Endothelial cell of umbilical vein (primary cell): Measurements from ENCODE around the gene ARHGEF12. TPM values are rescaled to one million over a fixed set of nuclear protein-coding genes. Genes with fewer than 3 reads are reported as not detected.

Source experiments
- BruUV-seq: library from RNA; stranded (reverse); fragments of 400-500 nt; replicated peaks from 2 replicates; lab custom pipeline; 2021; lab: Mats Ljungman, UMichigan
- CTCF ChIA-PET: fragments of 300-600, 350-600 bp; sonication (Branson Sonifier 250); formaldehyde crosslinking; loops from one replicate; lab custom pipeline; 2021; ENCODE audit warnings: antibody characterized with exemption, inconsistent platforms; lab: Charles Lee
- POLR2A ChIA-PET: fragments of 300-600, 350-600 bp; sonication (Branson Sonifier 250); formaldehyde crosslinking; loops from one replicate; lab custom pipeline; 2021; ENCODE audit warnings: antibody characterized with exemption, inconsistent platforms; lab: Charles Lee
- DNase-seq: peaks from one replicate; pipeline ENCODE4 v3.0.0-alpha.2; 2011; ENCODE audit warnings: low read depth, low spot score
- FAIRE-seq: peaks from 2 replicates; lab custom pipeline; 2011; peaks lifted over from hg19 to GRCh38; lab: Jason Lieb, UNC
- H2AFZ ChIP-seq: 2 replicates; pipeline ENCODE4 v1.6.0; 2012; ENCODE audit warnings: low read depth, low read length, control low read depth, inconsistent platforms
- H3K27ac ChIP-seq: 2 replicates; pipeline ENCODE4 v1.5.1; 2011; ENCODE audit warnings: low read depth, mild to moderate bottlenecking, control low read depth, low read length, moderate library complexity; ENCODE audit not compliant: insufficient read depth
- H3K27me3 ChIP-seq, 2 experiments: 2 replicates each; pipeline versions ENCODE4 v1.6.0 to v1.6.1; 2011; ENCODE audit warnings: low read length in 2 of 2, mixed read lengths in 1 of 2; ENCODE audit not compliant: control insufficient read depth in 2 of 2, insufficient read depth in 2 of 2
- H3K36me3 ChIP-seq, 2 experiments: 2 replicates in 1 of 2; 3 replicates in 1 of 2; pipeline ENCODE4 v1.5.1; 2011; ENCODE audit warnings: low read length in 2 of 2, mild to moderate bottlenecking in 1 of 2, moderate library complexity in 1 of 2; ENCODE audit not compliant: control insufficient read depth in 2 of 2, insufficient read depth in 2 of 2; ENCODE audit errors: extremely low read depth in 1 of 2
- H3K4me1 ChIP-seq: 3 replicates; pipeline ENCODE4 v1.5.1; 2011; ENCODE audit warnings: mild to moderate bottlenecking, low read length; ENCODE audit not compliant: control insufficient read depth, insufficient read depth; ENCODE audit errors: extremely low read depth
- H3K4me2 ChIP-seq: 2 replicates; pipeline ENCODE4 v1.6.1; 2011; ENCODE audit warnings: low read length, control low read depth, mixed read lengths; ENCODE audit not compliant: insufficient read depth
- H3K4me3 ChIP-seq, 3 experiments: fragments of 200-600 bp in 1 of 3; sonication (generic), shearing (Covaris generic) in 1 of 3; replicated peaks in 1 of 3; 2 replicates each; pipeline ENCODE4 v1.5.1; 2011 to 2016; ENCODE audit warnings: control low read depth in 3 of 3, low read length in 3 of 3, mild to moderate bottlenecking in 2 of 3, inconsistent platforms in 1 of 3, low read depth in 1 of 3, moderate library complexity in 1 of 3; ENCODE audit not compliant: insufficient read depth in 1 of 3
- H3K79me2 ChIP-seq: 2 replicates; pipeline ENCODE4 v1.6.0; 2012; ENCODE audit warnings: low read length, inconsistent platforms; ENCODE audit not compliant: control insufficient read depth, insufficient read depth
- H3K9ac ChIP-seq: replicated peaks from 2 replicates; pipeline ENCODE3; 2011; ENCODE audit warnings: low read length, control low read depth; ENCODE audit not compliant: insufficient read depth; ENCODE audit errors: extremely low read depth
- H3K9me1 ChIP-seq: replicated peaks from 3 replicates; pipeline ENCODE4 v1.6.0; 2011; ENCODE audit warnings: mild to moderate bottlenecking, low read length; ENCODE audit not compliant: control insufficient read depth, insufficient read depth; ENCODE audit errors: extremely low read depth
- H3K9me3 ChIP-seq: replicated peaks from 2 replicates; pipeline ENCODE4 v1.5.1; 2012; ENCODE audit warnings: low read length, inconsistent platforms; ENCODE audit not compliant: control insufficient read depth, insufficient read depth
- H4K20me1 ChIP-seq: replicated peaks from 2 replicates; pipeline ENCODE3; 2011; ENCODE audit warnings: mild to moderate bottlenecking, low read length; ENCODE audit not compliant: control insufficient read depth, insufficient read depth; ENCODE audit errors: extremely low read depth
- EZH2 ChIP-seq: IDR thresholded peaks from 2 replicates; pipeline ENCODE4 v1.6.1; 2012; ENCODE audit warnings: borderline replicate concordance, low read depth, mild to moderate bottlenecking, moderate library complexity, low read length, inconsistent platforms; ENCODE audit not compliant: severe bottlenecking
- FOS ChIP-seq: IDR thresholded peaks from 2 replicates; pipeline ENCODE4 v1.6.1; 2011; ENCODE audit warnings: mild to moderate bottlenecking, low read length, moderate library complexity, borderline replicate concordance; ENCODE audit not compliant: insufficient read depth
- GATA2 ChIP-seq: IDR thresholded peaks from 2 replicates; pipeline ENCODE4 v1.7.0; 2011; ENCODE audit warnings: low read depth, mild to moderate bottlenecking, moderate library complexity, mixed read lengths, low read length; ENCODE audit not compliant: insufficient read length, insufficient read depth
- JUN ChIP-seq: IDR thresholded peaks from 2 replicates; pipeline ENCODE4 v1.6.1; 2011; ENCODE audit warnings: borderline replicate concordance, low read depth; ENCODE audit not compliant: insufficient read length, insufficient read depth
- MYC ChIP-seq: IDR thresholded peaks from one replicate; pipeline ENCODE4 v1.6.1; 2011; ENCODE audit warnings: mild to moderate bottlenecking, low read depth, low read length
- POLR2A ChIP-seq: IDR thresholded peaks from 2 replicates; pipeline ENCODE4 v1.6.1; 2012; ENCODE audit warnings: low read depth, mild to moderate bottlenecking, control low read depth, low read length
- POLR2AphosphoS5 ChIP-seq: IDR thresholded peaks from 2 replicates; pipeline ENCODE4 v1.6.1; 2012; ENCODE audit warnings: low read depth, mild to moderate bottlenecking, control low read depth, low read length, moderate library complexity; ENCODE audit not compliant: insufficient read depth
- dilution Hi-C: fragments of 300-500 bp; cut with MboI; formaldehyde crosslinking; loops from one replicate; pipeline ENCODE4 v1.15.0; 2019; ENCODE audit warnings: low sequenced_read_pairs; ENCODE audit not compliant: extremely low pct_ligation_motif_present
- intact Hi-C: fragments of 100-400 bp; cut with micrococcal nuclease; formaldehyde crosslinking; loops from one replicate; pipeline ENCODE4 v1.10.0; 2022
- polyA plus RNA-seq, 4 experiments: library from polyadenylated mRNA; depleted of rRNA in 3 of 4; stranded (reverse) in 3 of 4; unstranded in 1 of 4; fragments of >200 nt; gene quantifications; 2 replicates each; pipeline versions ENCODE4 v1.2.1 to v1.2.3, GENCODE V29; 2011 to 2012; ENCODE audit warnings: missing spikeins in 1 of 4
- total RNA-seq: library from RNA; stranded (reverse); gene quantifications from 2 replicates; pipeline ENCODE4 v1.2.3, GENCODE V29; 2021
- TF ChIP-seq, protein P1 (sequence below): IDR thresholded peaks from 2 replicates; pipeline ENCODE4 v1.6.1; 2011; ENCODE audit not compliant: insufficient read depth, insufficient read length
- TF ChIP-seq, protein P2 (sequence below), 2 donors: IDR thresholded peaks; 1 replicate in 1 of 2; 2 replicates in 1 of 2; pipeline ENCODE4 v1.5.1; 2011; ENCODE audit warnings: low read length in 2 of 2, mild to moderate bottlenecking in 2 of 2, moderate library complexity in 2 of 2, control low read depth in 1 of 2, inconsistent platforms in 1 of 2, low read depth in 1 of 2; ENCODE audit not compliant: insufficient read depth in 1 of 2; ENCODE audit errors: extremely low read depth in 1 of 2

ARHGEF12 gene
- total and polyA plus RNA-seq, 2 donors (not counting 3 experiments of a cell fraction or from before 2014, with no cell fraction given) = 20.9 to 125 TPM

DNA sequence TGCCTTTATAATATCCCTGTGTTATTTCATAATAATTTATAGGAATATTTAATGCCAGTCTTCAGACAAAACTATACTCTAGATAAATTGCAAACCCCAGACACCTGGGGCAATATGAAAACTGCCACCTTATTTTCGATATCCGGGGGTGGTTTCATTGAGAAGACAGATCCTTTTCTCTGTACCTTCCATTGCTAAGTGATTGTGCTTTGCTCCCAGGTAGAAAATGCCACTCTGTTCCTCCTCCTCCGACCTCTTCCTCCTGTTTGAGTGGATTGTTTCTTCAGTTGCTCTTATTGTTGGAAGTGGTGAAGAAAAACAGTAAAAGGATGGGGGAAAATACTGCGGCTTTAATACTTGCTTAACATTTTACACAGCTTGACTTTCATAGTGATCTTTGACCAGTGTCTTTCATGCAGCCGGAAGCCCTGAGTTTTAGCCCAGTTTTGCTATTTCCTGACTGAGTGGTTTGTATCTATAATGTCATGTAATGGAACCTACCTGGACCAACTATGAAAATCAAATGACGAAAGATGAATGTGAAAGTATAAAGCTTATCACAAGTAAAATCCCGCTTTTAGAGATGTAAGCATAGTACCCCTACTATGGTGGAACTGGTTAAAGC is 169.7 kb downstream of the ARHGEF12 start:
- Histone ChIP-seq H3K4me1 (peaks cover 3% of the 10 kb centered on the region), H3K79me2 (no peaks in the 10 kb centered on the region), H2AFZ (no peak overlapping the region), H3K9ac (no peak overlapping the region), H3K9me3 (no peaks in the 10 kb centered on the region), H3K27me3 (peaks cover 8 to 20% of the 10 kb centered on the region in 2 experiments), H3K36me3 (no peaks in the 10 kb centered on the region), H4K20me1 (no peaks in the 10 kb centered on the region), H3K4me2 (no peak overlapping the region), H3K9me1 (no peaks in the 10 kb centered on the region), H3K4me3 (no peak overlapping the region), H3K27ac (no peak overlapping the region)
- DNase-seq (no peak), FAIRE-seq (no peak)
- dilution Hi-C loops (no loop called here), intact Hi-C loops (no loop called here)
- POLR2A ChIA-PET = no interaction called here
- no TSS peak for BruUV-seq
- TF ChIP-seq JUN (no peak), GATA2 (no peak), MYC (no peak), POLR2AphosphoS5 (no peak), POLR2A (no peak), FOS (no peak), EZH2 (no peak)
- TF ChIP-seq, protein P1, sequence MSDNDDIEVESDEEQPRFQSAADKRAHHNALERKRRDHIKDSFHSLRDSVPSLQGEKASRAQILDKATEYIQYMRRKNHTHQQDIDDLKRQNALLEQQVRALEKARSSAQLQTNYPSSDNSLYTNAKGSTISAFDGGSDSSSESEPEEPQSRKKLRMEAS = no peak
- TF ChIP-seq, protein P2, sequence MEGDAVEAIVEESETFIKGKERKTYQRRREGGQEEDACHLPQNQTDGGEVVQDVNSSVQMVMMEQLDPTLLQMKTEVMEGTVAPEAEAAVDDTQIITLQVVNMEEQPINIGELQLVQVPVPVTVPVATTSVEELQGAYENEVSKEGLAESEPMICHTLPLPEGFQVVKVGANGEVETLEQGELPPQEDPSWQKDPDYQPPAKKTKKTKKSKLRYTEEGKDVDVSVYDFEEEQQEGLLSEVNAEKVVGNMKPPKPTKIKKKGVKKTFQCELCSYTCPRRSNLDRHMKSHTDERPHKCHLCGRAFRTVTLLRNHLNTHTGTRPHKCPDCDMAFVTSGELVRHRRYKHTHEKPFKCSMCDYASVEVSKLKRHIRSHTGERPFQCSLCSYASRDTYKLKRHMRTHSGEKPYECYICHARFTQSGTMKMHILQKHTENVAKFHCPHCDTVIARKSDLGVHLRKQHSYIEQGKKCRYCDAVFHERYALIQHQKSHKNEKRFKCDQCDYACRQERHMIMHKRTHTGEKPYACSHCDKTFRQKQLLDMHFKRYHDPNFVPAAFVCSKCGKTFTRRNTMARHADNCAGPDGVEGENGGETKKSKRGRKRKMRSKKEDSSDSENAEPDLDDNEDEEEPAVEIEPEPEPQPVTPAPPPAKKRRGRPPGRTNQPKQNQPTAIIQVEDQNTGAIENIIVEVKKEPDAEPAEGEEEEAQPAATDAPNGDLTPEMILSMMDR (IDR thresholded peaks at IDR 0.05; ENCODE audit: extremely low read depth in 1 of 2, insufficient read depth in 1 of 2, low read depth in 1 of 2, low read length in 2 of 2) = no peak
- CTCF ChIA-PET = interaction anchor here (2.6 kb wide), 1 partner anchor 180 kb away, joined by 13 read pairs; no protein-coding TSS in a partner anchor
